ACHN (cell line): ENCODE data around the gene NGF.
"Not testable (repeated sequence)": the region's sequence is repeated elsewhere in the genome, so short reads cannot be mapped to it uniquely, and the experiment has no call there.

Source experiments
- DNase-seq: peaks from one replicate; pipeline ENCODE4 v3.0.0-alpha.2; 2015
- in situ Hi-C: cut with HindIII; loops from 2 replicates; pipeline ENCODE4 v1.10.0; 2017; ENCODE audit warnings: low sequenced_read_pairs, low pct_ligation_motif_present, low pct_unique_long_range_greater_than_20kb

Gene NGF

DNA sequence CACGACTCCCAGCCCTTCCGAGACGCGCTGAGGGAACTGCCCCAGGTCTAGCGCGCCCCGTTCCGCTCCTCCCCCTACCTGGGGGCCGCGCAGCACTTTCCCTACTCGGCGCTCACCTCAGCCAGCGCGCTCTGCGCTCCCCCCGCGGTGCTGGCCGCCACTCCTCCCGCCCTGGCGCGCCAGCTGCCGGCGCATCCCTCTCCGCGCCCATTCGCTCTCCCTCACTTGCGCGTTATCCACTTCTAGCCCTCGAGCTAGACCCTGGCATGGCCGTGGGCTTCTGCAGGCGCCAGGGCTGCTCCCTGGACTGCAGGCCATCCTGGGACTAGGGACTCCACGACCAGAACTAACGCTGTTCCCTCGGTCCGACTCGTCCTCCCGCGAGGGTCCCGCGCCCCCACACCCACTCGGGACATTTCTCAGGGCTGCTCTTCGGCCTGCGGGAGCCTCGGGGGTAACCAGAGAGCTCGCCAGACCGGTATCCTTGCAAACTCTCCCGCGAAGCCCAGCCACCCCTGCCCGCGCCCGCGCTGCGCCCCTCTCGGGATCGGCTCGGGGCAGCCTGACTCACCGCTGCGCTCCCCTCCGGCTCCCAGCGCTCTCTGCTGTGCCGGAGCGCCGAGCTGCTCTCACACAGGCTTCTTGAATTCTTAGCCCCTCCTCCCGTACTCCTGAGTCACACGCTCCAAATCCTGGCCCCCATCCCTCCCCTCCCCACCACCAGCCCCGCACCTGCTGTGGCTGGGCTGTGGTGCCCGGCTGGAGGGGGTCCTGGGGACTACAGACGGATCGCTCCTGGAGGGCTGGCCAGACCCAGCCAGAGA, at the start of gene NGF:
Gene NGF, minus strand, starts transcription at position 617 of the 824 bp plus-strand sequence. CDS start 51,454 bp downstream, outside the sequence.
- in situ Hi-C loops, result no loop called here
- peak; percentile 55 for DNase-seq

DNA sequence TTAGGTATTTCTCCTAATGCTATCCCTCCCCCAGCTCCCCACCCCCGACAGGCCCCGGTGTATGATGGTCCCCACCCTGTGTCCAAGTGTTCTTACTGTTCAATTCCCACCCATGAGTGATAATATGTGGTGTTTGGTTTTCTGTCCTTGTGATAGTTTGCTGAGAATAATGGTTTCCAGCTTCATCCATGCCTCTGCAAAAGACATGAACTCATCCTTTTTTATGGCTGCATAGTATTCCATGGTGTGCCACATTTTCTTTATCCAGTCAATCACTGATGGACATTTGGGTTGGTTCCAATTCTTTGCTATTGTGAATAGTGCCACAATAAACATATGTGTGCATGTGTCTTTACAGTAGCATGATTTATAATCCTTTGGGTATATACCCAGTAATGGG, 45.4 kb upstream of the NGF start:
- DNase-seq, in situ Hi-C loops: not testable (repeated sequence)

DNA sequence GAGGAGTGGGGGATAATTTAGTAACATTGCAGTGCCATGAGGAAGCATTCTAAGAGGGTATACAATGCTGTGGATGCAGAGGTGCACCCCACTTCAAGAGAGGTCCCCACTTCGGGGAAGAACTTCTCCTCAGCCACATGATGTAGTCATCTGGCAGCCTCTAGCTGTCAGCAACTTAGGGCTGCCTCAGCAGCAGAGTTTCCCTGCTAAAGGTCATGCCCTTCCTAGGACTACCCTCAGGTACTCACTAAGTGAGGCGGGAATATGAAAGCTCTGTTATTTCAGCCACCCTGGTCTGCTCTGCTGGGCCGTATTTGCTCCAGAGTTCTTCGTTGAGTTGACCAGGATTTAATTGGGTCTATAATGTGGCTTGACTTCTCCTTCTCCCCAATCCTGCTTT, 41.9 kb upstream of the NGF start:
- no peak for DNase-seq
- in situ Hi-C loops, result no loop called here

DNA sequence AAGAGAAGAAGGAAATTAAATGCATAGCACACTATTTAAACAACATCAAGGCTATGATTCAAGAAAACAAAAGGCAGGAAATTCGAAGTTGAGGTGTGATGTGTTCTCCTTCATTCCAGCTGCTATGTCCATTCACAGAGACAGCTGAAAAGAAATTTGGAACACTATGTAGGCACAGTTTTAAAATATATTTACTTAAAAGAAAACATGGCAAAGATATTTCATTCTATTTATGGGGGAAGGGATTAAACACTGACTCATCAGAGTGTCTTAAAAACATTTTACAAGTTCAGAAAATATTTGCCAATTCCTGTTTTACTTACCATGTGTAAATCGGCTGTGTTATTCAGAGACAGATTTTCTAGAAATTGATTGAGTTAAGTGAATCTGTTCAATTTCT, 39.4 kb upstream of the NGF start:
- DNase-seq, result no peak
- in situ Hi-C loops, result no loop called here

DNA sequence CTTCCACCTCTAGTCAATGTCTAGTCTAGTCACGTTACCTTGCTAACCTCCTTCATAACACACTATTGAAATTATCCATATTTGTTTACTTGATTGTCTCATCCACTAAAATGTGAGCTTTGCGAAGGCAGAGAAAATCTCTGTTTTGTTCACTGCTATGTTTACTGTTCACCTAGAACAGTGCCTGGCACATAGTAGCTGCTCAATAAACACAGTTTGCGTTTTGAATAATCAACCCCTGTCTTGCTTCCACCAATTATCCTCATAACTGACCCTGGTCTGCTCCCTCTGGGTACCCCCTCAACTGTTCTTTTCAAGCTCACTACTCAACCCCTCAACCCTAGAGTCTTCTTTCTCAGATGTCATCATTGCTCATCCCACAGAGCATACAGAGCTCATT, 36.5 kb upstream of the NGF start:
- no peak for DNase-seq
- in situ Hi-C loops, result no loop called here

DNA sequence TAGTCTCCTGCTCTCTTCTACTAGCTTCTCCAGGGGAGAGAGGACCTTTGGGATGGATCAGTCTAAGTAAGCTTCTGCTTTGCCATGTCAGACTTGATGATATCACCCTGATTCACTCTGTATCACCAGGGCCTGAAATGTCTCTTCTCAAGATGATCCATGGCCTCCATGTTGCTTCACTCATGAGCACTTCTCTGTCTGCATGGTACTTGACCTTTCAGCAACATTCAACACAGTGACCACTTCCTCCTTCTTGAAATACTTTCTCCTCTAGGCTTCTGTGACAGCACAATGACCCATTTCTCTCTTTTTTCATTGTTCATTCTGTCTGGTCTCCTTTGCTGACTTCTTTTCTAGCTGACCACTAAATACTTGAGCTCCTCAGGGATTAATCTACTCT, 35.3 kb upstream of the NGF start:
- peak; percentile 32 for DNase-seq
- in situ Hi-C loops, result no loop called here

DNA sequence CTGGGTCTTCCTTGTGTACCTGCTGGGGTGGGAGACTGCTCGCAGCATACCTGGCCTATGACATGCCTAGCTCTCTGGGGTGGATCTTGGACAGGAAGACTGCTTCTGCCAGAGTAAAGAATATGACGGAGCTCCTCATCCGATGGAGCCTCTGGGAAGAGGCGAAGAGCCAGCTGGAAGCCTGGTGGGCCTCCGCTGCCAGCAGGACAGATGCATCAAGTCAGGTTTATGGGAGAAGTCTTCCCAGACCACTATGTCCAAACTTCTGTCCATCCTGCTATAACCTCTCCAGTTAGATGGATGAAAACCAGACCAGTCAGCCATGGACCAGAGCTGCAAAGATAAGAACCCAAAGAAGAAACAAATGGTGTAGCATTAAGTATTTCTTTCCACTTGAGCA, 27.7 kb upstream of the NGF start:
- in situ Hi-C loops, result no loop called here
- no peak for DNase-seq

DNA sequence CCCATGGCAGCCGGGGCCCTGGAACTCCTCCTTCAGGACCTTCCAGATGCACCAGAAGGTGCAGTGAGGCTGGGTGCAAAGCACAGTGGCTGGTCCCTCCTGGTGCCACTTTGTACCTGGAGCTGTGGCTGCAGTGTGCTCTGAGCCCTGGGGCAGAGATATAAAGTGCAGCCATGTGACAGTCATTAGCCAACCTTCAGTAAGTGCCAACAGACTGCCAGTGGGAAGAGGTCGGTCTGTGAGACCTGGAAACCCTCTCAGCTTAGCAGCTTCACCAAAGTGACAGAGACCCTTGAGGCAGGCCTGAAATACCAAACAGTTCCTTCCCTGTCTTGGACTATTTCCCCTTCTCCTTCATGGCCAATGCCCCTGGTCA, 26.7 kb upstream of the NGF start:
- DNase-seq, result no peak
- in situ Hi-C loops, result no loop called here

DNA sequence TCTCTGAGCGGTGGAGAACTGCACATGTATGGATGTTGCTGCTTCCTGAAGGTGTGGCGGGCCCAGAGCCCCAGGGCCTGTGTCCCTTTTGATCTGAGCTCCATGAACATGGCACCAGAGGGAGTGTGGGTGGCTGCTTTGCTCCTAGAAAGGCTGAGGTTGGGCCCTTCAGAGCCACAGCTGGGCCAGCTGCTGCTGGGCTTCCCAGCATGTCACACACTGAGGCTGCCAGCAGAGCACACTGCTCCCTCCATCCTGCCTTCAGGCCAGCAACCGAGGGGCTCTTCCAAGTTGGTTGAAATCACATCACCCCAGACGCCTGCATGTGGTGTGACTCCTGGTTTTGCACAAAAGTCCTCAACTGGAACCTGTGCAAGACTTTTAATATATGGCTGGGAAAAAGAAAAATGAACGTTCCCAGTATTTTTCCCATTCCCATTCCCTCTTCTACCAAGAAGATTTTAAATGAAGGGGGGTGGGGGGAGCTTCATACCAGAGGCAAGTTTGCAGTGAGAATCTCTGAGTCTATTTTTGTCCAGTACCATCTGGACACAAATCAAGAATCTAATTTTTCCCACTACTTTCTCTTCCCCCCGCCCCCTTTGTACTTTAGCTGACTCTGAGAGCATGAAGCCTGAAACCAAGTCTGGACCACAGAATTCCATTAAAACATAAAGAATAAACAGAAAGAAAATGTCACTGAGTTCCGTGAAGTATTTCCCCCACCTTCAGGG, 26.2 kb upstream of the NGF start:
- no peak for DNase-seq
- in situ Hi-C loops, result no loop called here

DNA sequence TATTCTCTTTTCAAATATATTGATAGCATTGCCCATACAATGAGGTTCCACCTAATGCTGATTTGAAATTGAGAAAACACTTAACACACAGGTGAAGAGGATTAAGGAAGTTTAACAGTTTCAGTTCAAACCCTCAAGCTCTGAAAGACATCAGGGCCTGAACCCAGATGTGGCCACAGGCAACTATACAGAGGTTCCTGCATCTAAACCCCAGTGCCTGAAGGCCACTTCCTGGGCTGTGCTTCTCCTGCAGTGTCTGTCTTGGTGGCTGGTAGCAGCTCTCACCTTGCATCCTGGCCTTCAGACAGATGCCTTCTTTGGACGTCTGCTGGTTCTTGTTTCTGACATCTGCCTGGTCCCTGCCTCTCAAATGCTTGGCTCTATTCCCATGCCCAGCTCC, 25.1 kb upstream of the NGF start:
- in situ Hi-C loops, result no loop called here
- DNase-seq, result no peak

DNA sequence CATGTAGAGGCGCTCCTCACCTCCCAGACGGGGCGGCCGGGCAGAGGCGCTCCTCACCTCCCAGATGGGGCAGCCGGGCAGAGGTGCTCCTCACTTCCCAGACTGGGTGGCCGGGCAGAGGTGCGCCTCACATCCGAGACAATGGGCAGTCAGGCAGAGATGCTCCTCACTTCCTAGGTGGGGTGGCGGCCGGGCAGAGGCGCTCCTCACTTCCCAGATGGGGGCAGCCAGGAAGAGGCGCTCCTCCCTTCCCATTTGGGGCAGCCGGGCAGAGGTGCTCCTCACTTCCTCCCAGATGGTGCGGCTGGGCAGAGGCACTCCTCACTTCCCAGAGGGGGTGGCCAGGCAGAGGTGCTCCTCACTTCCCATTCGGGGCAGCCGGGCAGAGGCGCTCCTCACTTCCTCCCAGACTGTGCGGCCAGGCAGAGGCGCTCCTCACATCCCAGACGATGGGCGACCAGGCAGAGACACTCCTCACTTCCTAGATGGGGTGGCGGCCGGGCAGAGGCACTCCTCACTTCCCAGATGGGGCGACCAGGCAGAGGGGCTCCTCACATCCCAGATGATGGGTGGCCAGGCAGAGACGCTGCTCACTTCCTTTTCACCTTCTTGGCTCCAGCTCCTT, 22.6 kb upstream of the NGF start:
- DNase-seq, in situ Hi-C loops: not testable (repeated sequence)

DNA sequence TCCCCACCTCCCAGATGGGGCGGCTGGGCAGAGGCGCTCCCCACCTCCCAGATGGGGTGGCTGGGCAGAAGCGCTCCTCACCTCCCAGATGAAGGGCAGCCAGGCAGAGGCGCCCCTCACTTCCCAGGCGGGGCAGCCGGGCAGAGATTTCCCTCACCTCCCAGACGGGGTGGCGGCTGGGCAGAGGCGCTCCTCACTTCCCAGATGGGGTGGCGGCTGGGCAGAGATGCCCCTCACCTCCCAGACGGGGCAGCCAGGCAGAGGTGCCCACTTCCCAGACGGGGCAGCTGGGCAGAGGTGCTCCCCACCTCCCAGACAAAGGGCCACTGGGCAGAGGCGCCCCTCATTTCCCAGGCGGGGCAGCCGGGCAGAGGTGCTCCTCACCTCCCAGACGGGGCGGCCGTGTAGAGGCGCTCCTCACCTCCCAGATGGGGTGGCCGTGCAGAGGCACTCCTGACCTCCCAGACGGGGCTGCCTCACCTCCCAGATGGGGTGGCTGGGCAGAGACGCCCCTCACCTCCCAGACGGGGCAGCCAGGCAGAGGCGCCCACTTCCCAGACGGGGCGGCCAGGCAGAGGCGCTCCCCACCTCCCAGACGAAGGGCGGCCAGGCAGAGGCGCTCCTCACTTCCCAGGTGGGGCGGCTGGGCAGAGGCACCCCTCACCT, 21.9 kb upstream of the NGF start:
- in situ Hi-C loops, DNase-seq: not testable (repeated sequence)

DNA sequence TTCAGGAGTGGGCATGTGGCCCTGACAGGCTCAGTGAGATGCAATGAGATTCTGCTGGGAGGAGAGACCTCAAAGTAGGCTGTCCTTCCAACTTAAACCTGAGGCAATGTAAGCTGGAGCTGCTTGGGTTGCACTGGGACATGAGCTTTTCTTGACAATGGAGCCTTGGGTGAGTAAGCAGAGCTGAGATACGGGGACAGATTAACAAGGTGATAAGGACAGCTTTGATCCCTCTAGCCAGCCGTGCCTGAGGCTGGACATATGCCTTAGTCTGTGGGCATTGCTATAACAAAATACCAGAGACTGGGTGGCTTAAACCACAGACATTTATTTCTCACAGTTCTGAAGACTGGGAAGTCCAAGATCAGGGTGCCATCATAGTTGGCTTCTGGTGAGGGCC, 18.3 kb upstream of the NGF start:
- in situ Hi-C loops, result no loop called here
- DNase-seq, result no peak

DNA sequence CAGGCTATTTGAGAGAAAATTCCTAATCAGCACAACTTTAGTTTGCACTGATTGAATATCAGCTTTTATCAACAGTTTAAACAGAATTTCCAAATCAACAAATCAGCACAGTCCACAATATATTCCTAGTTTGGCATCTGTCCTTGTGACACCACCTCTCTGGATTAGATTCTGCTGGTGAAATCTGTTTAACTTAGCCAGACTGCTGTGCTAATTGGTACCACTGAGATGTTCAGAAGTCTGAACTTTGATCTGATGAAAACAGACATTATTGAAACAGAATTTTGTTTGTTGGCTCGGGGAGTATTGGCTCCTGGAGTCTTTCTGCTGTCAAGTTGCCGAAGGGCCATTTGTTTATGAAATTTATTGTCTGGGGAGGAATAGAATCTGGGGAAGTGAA, 17.0 kb upstream of the NGF start:
- no peak for DNase-seq
- in situ Hi-C loops, result no loop called here

DNA sequence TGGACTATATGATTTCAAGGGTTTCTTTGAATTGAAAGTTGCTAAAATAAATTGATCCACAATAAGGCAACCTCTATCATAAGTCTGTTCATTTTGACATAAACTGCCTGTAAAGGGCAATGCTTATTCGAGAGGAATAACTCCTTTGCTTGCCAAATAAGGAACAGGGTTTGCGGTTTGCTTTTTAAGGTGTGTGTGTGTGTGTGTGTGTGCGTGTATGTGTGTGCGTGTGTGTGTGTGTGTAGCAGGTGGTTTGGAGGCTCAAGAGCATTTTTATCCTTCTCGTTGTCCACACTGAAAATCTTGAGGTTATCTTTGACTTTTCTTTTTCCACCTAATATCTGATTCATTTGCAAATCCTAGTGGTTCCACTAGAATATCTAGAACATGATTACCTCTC, 13.1 kb upstream of the NGF start:
- no peak for DNase-seq
- in situ Hi-C loops, result no loop called here

DNA sequence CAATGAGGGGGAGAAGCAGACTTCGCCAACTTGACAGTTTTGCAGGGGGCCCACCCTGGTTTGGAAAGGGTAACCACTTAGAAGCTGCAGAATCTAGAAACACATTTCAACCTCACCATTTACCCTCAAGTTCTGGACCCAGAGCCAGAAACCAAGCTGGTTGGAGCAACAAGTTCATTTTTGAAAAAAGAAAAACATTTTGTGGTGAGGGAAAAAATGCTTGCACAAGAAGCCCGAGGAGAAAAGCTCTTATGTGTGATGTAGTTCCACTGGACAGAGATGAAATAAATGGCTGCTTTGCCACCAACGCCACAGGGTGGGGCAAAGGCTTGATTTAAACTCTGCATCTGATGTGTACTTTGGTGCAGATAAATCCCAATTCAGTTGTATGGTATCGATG, 10.6 kb upstream of the NGF start:
- in situ Hi-C loops, result no loop called here
- no peak for DNase-seq

DNA sequence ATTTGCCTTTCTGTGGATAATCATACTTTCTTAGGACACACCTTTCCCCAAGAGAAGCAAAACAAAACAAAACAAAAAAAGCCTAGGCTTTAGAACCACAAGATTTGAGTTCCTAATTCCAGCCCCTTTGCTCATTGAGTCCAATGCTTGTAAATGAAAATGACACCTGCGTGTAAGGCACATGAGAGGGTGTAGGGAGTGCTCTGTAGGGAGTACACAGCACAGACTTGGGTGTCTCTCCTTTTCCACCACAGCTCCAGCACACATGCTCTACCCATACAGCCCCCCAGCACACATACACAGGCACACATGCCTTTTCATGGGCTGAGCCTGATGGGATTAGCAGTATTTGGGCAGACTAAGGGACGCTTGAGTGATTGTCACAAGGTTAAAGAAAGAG, 9.2 kb upstream of the NGF start:
- DNase-seq, result no peak
- in situ Hi-C loops, result no loop called here

DNA sequence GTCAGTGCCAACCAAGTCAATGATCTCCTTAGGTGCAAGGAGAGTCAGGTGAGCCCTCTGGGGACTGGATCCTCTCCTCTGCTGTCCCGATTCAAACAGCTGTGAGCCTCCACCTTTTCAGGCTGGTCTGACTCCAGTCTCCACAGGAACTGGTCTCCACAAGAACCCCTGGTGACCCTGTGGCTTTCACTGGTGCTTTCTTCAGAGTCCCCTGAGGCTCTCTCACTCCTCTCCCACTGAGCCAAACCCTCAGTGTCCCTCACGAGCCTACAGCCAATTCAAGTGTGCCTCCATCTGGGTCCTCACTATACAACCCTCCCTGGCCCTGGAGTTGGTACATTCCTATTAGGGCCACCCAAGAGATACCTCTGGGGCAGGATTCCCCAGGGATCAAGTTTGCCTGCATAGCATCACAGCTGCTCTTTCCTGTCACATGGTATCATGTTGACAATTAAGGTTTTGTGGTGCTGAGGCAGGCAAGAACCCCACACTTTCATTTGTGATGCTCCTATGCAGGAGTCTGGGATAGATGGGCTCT, 5.2 kb upstream of the NGF start:
- in situ Hi-C loops, result no loop called here
- no peak for DNase-seq

DNA sequence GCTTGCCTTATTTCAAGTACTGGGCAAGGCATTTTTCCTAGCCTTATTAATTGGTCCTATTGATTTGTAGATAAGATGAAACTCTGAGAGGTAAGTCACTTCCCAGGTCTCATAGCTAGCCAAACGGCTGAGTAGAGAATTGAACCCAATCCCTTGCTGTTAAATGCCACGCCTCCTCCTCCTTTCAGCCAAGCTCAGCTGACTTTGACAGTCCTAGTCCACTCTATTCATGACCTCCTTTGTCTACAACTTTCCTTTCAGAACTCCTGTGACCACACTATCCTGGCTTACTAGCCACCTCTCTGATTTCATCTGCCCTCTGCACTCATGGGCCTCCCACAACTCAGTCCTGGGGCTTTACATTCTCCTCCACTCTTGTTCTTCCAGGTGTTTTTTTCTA, 3.9 kb upstream of the NGF start:
- in situ Hi-C loops, result no loop called here
- no peak for DNase-seq
